ENCODE measurements around the gene GABRG1. TPM values are rescaled to one million over a fixed set of nuclear protein-coding genes. Genes with fewer than 3 reads are reported as not detected.

GABRG1 gene
- total and polyA plus RNA-seq, 2 of the 8 experiments (the other 6 are each of a cell fraction or from before 2014, with no cell fraction given) = 0.11 to 0.43 TPM

DNA sequence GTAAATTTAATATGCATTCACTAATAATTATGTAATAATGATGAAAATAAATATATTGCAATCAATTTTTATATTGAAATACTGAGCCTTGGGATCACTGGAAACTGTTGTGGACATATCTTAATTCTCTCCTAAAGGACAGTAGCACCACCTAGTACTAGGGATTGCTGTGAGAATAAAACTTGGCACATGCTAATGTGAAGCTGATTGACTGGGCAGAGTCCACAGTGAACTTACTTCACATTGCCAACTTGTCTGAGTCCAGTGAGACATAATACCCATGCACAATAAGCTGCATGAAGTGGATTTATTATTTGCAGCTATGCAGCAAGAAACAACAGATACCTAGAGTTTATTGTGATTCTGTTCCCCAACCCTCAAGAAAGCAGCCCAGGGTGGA, 131.1 kb downstream of the GABRG1 start:
- ChIA-PET CTCF (ENCODE audit: partially characterized antibody) (interaction anchor here (1.1 kb wide), 1 partner anchor 22 kb away, joined by 3 read pairs; no protein-coding TSS in a partner anchor), POLR2A (ENCODE audit: partially characterized antibody) (no interaction called here)
- H2BK120ac ChIP-seq (replicated peaks; ENCODE audit: low read depth, low read length) = no peak overlapping the region
- no peaks in the 10 kb centered on the region for H3K36me3 ChIP-seq (ENCODE audit: control insufficient read depth in 2 of 4, insufficient read depth in 4 of 4, low read length in 3 of 4)
- no peak overlapping the region for H2BK20ac ChIP-seq (ENCODE audit: low read length)
- no peak overlapping the region for H2BK5ac ChIP-seq (ENCODE audit: low read depth, low read length)
- H4K20me1 ChIP-seq (replicated peaks in 1 of 2; ENCODE audit: control insufficient read depth in 1 of 2, insufficient read depth in 2 of 2, low read length in 2 of 2) = no peaks in the 10 kb centered on the region
- no peaks in the 10 kb centered on the region for H3K79me1 ChIP-seq (ENCODE audit: low read depth, low read length)
- H2BK12ac ChIP-seq (ENCODE audit: low read depth, low read length) = no peak overlapping the region
- no peaks in the 10 kb centered on the region for H3K27me3 ChIP-seq (replicated peaks in 1 of 4; ENCODE audit: control insufficient read depth in 3 of 4, extremely low read depth in 1 of 4, insufficient read depth in 3 of 4, low read length in 3 of 4)
- H4K5ac ChIP-seq (ENCODE audit: insufficient read length, low read depth, low read length) = no peak overlapping the region
- no peak overlapping the region for H3K9ac ChIP-seq (replicated peaks in 1 of 4; ENCODE audit: extremely low read depth in 1 of 4, low read depth in 3 of 4, low read length in 3 of 4)
- no peak overlapping the region for H3K23ac ChIP-seq (ENCODE audit: insufficient read length)
- H3K27ac ChIP-seq (ENCODE audit: low read depth, low read length) = no peak overlapping the region
- H2AFZ ChIP-seq (ENCODE audit: low read length) = no peak overlapping the region
- H3K9me3 ChIP-seq (ENCODE audit: insufficient read depth in 2 of 2, low read depth in 1 of 2, low read length in 1 of 2) = no peaks in the 10 kb centered on the region
- no peak overlapping the region for H3K56ac ChIP-seq (replicated peaks; ENCODE audit: insufficient read length, low read depth, low read length)
- no peak for TF ChIP-seq SUZ12 (IDR thresholded peaks at IDR 0.05; ENCODE audit: low read length)
- TF ChIP-seq ZNF274 (IDR thresholded peaks at IDR 0.05; ENCODE audit: borderline replicate concordance, extremely low read depth, low read length) = no peak
- TF ChIP-seq, protein P1, sequence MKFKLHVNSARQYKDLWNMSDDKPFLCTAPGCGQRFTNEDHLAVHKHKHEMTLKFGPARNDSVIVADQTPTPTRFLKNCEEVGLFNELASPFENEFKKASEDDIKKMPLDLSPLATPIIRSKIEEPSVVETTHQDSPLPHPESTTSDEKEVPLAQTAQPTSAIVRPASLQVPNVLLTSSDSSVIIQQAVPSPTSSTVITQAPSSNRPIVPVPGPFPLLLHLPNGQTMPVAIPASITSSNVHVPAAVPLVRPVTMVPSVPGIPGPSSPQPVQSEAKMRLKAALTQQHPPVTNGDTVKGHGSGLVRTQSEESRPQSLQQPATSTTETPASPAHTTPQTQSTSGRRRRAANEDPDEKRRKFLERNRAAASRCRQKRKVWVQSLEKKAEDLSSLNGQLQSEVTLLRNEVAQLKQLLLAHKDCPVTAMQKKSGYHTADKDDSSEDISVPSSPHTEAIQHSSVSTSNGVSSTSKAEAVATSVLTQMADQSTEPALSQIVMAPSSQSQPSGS (IDR thresholded peaks at IDR 0.05; ENCODE audit: low read length) = no peak
- TF ChIP-seq RAD21 (IDR thresholded peaks at IDR 0.05 in 1 of 2, conservative IDR thresholded peaks at IDR 0.05 in 1 of 2; ENCODE audit: low read depth in 2 of 2, low read length in 2 of 2) = no peak
- no peak for TF ChIP-seq BCL11A (IDR thresholded peaks at IDR 0.05; ENCODE audit: low read depth in 2 of 2, low read length in 2 of 2)
- no peak for TF ChIP-seq SIX5 (IDR thresholded peaks at IDR 0.05; ENCODE audit: low read depth, low read length)
- no peak for TF ChIP-seq EGR1 (IDR thresholded peaks at IDR 0.05; ENCODE audit: borderline replicate concordance, low read depth, low read length)
- no peak for TF ChIP-seq SP1 (IDR thresholded peaks at IDR 0.05; ENCODE audit: low read depth, low read length)
- TF ChIP-seq CEBPB (IDR thresholded peaks at IDR 0.05; ENCODE audit: low read depth, low read length) = no peak
- no peak for TF ChIP-seq RXRA (IDR thresholded peaks at IDR 0.05; ENCODE audit: insufficient read depth, low read depth, low read length)
- no peak for TF ChIP-seq POU5F1 (IDR thresholded peaks at IDR 0.05; ENCODE audit: low read depth, low read length)
- TF ChIP-seq RFX5 (IDR thresholded peaks at IDR 0.05; ENCODE audit: borderline replicate concordance, low read depth, low read length) = no peak
- TF ChIP-seq SAP30 (IDR thresholded peaks at IDR 0.05; ENCODE audit: insufficient read depth, insufficient replicate concordance, low read length) = no peak
- no peaks in the 10 kb centered on the region for H3K79me2 ChIP-seq (ENCODE audit: control insufficient read depth in 1 of 2, insufficient read depth in 2 of 2, low read length in 2 of 2)
- H3K4me2 ChIP-seq (ENCODE audit: insufficient read depth in 1 of 2, low read depth in 2 of 2, low read length in 2 of 2) = no peak overlapping the region
- H2BK15ac ChIP-seq (ENCODE audit: low read length) = no peak overlapping the region
- no peaks in the 10 kb centered on the region for H3K23me2 ChIP-seq (ENCODE audit: low read depth, low read length)
- H4K8ac ChIP-seq (ENCODE audit: extremely low read depth, insufficient read depth, low read length) = no peak overlapping the region
- H3K4me1 ChIP-seq (replicated peaks in 1 of 4; ENCODE audit: control insufficient read depth in 3 of 4, insufficient read depth in 4 of 4, low read length in 3 of 4) = no peaks in the 10 kb centered on the region
- FAIRE-seq = no peak
- no peak overlapping the region for H4K91ac ChIP-seq (replicated peaks; ENCODE audit: insufficient read length, low read length)
- DNase-seq (ENCODE audit: low read depth in 1 of 2, low spot score in 2 of 2) = no peak
- no peak overlapping the region for H3K18ac ChIP-seq (ENCODE audit: extremely low read depth, low read length)
- H3K4me3 ChIP-seq (ENCODE audit: extremely low read depth in 1 of 4, insufficient read depth in 2 of 4, low read depth in 3 of 4, low read length in 4 of 4) = no peak overlapping the region
- H3K4ac ChIP-seq (replicated peaks; ENCODE audit: insufficient read length, low read depth, low read length) = no peak overlapping the region
- H3K14ac ChIP-seq (ENCODE audit: insufficient read length) = no peak overlapping the region
- H2AK5ac ChIP-seq (ENCODE audit: low read depth, low read length) = no peak overlapping the region
